Esophagus (tissue), 2 donors: ENCODE data around the gene FBXL3. TPM values are rescaled to one million over a fixed set of nuclear protein-coding genes. Genes with fewer than 3 reads are reported as not detected.
"Not testable (repeated sequence)": the region's sequence is repeated elsewhere in the genome, so short reads cannot be mapped to it uniquely, and the experiment has no call there.

Experiments used
- H3K27ac ChIP-seq, 2 donors: one replicate each; pipeline ENCODE4 v1.5.1; 2013; ENCODE audit warnings: low read depth in 2 of 2, mild to moderate bottlenecking in 2 of 2, inconsistent platforms in 1 of 2, low read length in 1 of 2, moderate library complexity in 1 of 2
- H3K27me3 ChIP-seq, 2 donors: one replicate each; pipeline ENCODE4 v1.6.1; 2013; ENCODE audit warnings: low read length in 2 of 2, control low read depth in 1 of 2, mild to moderate bottlenecking in 1 of 2; ENCODE audit not compliant: insufficient read depth in 2 of 2, control insufficient read depth in 1 of 2
- H3K36me3 ChIP-seq, 2 donors: one replicate each; pipeline ENCODE4 v1.6.1; 2013; ENCODE audit warnings: low read length in 1 of 2; ENCODE audit not compliant: control insufficient read depth in 2 of 2, insufficient read depth in 2 of 2
- H3K4me1 ChIP-seq, 2 donors: one replicate each; pipeline ENCODE4 v1.6.1; 2013; ENCODE audit warnings: low read length in 1 of 2; ENCODE audit not compliant: control insufficient read depth in 2 of 2, insufficient read depth in 2 of 2
- H3K4me3 ChIP-seq, 2 donors: one replicate each; pipeline ENCODE4 v1.5.1; 2013; ENCODE audit warnings: low read length in 2 of 2, mild to moderate bottlenecking in 2 of 2, low read depth in 1 of 2, moderate library complexity in 1 of 2
- H3K9me3 ChIP-seq, 2 donors: one replicate each; pipeline ENCODE4 v1.6.1; 2013; ENCODE audit warnings: mild to moderate bottlenecking in 2 of 2, low read depth in 1 of 2, low read length in 1 of 2, moderate library complexity in 1 of 2; ENCODE audit not compliant: control insufficient read depth in 2 of 2, insufficient read depth in 1 of 2
- WGBS, 2 donors: extraction: QIAGEN DNeasy Blood & Tissue Kit; methylation state at CpG; one replicate each; pipeline ENCODE4 v1.1.7; 2013; 5-methylcytosine and 5-hydroxymethylcytosine counted together
- polyA plus RNA-seq, 2 donors: library from polyadenylated mRNA; stranded (reverse); fragments of 200-250 nt; gene quantifications; one replicate each; pipeline ENCODE4 v1.2.3, GENCODE V29; 2013
- donor health status: healthy with polysubstance abuse.
- donor health status: Bipolar disorder and iron deficiency.

FBXL3 gene
- polyA plus RNA-seq, 2 donors, result 11.5 to 17.9 TPM

DNA sequence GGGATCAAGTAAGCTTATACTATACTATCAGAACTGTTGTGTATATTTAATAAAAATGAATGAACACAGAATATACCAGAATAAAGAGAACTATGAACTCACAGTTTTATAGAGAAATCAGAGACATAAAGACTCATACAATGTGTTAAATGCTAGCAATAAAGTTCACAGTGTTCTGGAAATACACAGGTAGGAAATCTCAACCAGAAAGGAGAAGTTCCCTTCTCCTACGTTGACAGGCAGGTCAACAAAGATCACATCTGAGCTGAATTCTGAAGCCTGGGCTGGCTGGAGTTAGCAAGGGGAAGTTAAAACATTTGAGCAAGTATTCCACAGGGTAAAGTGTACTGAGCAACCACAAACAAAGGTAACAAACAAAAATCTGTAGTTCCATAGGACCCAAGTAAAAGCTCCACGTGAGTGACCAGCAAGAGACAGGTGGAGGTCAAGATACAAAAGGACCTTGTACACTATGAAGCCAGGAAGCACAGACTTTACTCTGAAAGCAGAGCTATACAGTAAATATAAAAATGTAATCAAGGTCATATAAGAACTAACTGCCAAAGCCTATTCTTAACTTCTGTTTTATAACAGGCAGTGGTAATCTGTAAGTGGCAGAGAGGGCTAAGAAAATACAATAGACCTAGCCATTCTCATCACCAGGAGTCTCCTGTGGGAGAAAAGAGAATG, 13.0 kb downstream of the FBXL3 start:
- Histone ChIP-seq H3K27me3 (no peaks in the 10 kb centered on the region), H3K27ac (no peak overlapping the region), H3K36me3 (peaks cover 13% of the 10 kb centered on the region in 2 donors), H3K4me3 (no peak overlapping the region), H3K9me3 (no peaks in the 10 kb centered on the region), H3K4me1 (no peaks in the 10 kb centered on the region)
- WGBS, 2 donors, result 72 to 80% methylated on average over 2 of the region's 2 CpGs

GRCh38 chr13:77009719-77010118, 17.2 kb downstream of the FBXL3 start:
- H3K4me3 ChIP-seq, H3K9me3 ChIP-seq, H3K4me1 ChIP-seq, H3K27ac ChIP-seq, H3K27me3 ChIP-seq: not testable (repeated sequence)
- 95 to 99% methylated on average over 5 of the region's 5 CpGs for WGBS, 2 donors
- H3K36me3 ChIP-seq, result peaks cover 17 to 18% of the 10 kb centered on the region in 2 donors

GRCh38 chr13:77009011-77009410, 17.9 kb downstream of the FBXL3 start:
- Histone ChIP-seq H3K9me3 (no peaks in the 10 kb centered on the region), H3K36me3 (peaks cover 14 to 17% of the 10 kb centered on the region in 2 donors), H3K4me1 (no peaks in the 10 kb centered on the region), H3K27me3 (no peaks in the 10 kb centered on the region), H3K27ac (no peak overlapping the region), H3K4me3 (no peak overlapping the region)
- 83 to 92% methylated on average over 2 of the region's 2 CpGs for WGBS, 2 donors

GRCh38 chr13:77008337-77008736, 18.6 kb downstream of the FBXL3 start:
- 93% methylated on average over 4 of the region's 4 CpGs for WGBS, 2 donors
- not testable (repeated sequence) for H3K4me1 ChIP-seq, H3K27me3 ChIP-seq, H3K9me3 ChIP-seq, H3K27ac ChIP-seq, H3K4me3 ChIP-seq
- peaks cover 14% of the 10 kb centered on the region in 2 donors for H3K36me3 ChIP-seq

GRCh38 chr13:77002590-77003190, 24.3 kb downstream of the FBXL3 start:
- Histone ChIP-seq H3K36me3 (peaks cover 4 to 12% of the 10 kb centered on the region in 2 donors), H3K27me3 (no peaks in the 10 kb centered on the region), H3K27ac (no peak overlapping the region), H3K4me3 (no peak overlapping the region), H3K9me3 (no peaks in the 10 kb centered on the region), H3K4me1 (no peaks in the 10 kb centered on the region)
- WGBS, 2 donors, result 62 to 63% methylated on average over 7 of the region's 7 CpGs

- H3K36me3 ChIP-seq, result peaks cover under 1 to 6% of the 10 kb centered on the region in 2 donors
- WGBS, 2 donors, result 50 to 51% methylated on average over 4 of the region's 4 CpGs
- H3K4me3 ChIP-seq, result no peak overlapping the region
- H3K27ac ChIP-seq, result no peak overlapping the region
- no peaks in the 10 kb centered on the region for H3K27me3 ChIP-seq
- no peaks in the 10 kb centered on the region for H3K4me1 ChIP-seq
- no peaks in the 10 kb centered on the region for H3K9me3 ChIP-seq
Measured at GRCh38 chr13:77001963-77002587, 24.9 kb downstream of the FBXL3 start.

- H3K27ac ChIP-seq, result no peak overlapping the region
- WGBS, 2 donors, result 53 to 63% methylated on average over 4 of the region's 4 CpGs
Measured at GRCh38 chr13:77001540-77001939, 25.4 kb downstream of the FBXL3 start.

DNA sequence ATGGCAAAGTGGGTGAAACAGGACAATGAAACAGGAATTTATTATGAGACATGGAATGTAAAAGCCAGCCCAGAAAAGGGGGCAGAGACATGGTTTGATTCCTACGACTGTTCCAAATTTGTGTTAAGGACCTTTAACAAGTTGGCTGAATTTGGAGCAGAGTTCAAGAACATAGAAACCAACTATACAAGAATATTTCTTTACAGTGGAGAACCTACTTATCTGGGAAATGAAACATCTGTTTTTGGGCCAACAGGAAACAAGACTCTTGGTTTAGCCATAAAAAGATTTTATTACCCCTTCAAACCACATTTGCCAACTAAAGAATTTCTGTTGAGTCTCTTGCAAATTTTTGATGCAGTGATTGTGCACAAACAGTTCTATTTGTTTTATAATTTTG, 26.5 kb downstream of the FBXL3 start:
- H3K9me3 ChIP-seq, result no peaks in the 10 kb centered on the region
- H3K4me3 ChIP-seq, result no peak overlapping the region
- 55 to 72% methylated on average over 1 of the region's 1 CpG for WGBS, 2 donors
- H3K27me3 ChIP-seq, result no peaks in the 10 kb centered on the region
- no peaks in the 10 kb centered on the region for H3K4me1 ChIP-seq
- H3K36me3 ChIP-seq, result peaks cover 0 to 6% of the 10 kb centered on the region in 2 donors
- no peak overlapping the region for H3K27ac ChIP-seq

More at GRCh38 chr13:77001540-77001939, 25.4 kb downstream of the FBXL3 start:
- Histone ChIP-seq H3K4me1 (no peaks in the 10 kb centered on the region), H3K27me3 (no peaks in the 10 kb centered on the region), H3K9me3 (no peaks in the 10 kb centered on the region), H3K36me3 (peaks cover 0 to 6% of the 10 kb centered on the region in 2 donors), H3K4me3 (no peak overlapping the region)

GRCh38 chr13:76994281-76994680, 32.7 kb downstream of the FBXL3 start:
- Histone ChIP-seq H3K27ac (no peak overlapping the region), H3K4me1 (peaks cover 0 to 6% of the 10 kb centered on the region in 2 donors), H3K4me3 (no peak overlapping the region), H3K9me3 (no peaks in the 10 kb centered on the region), H3K27me3 (no peaks in the 10 kb centered on the region), H3K36me3 (peaks cover 0 to under 1% of the 10 kb centered on the region in 2 donors)
- 92 to 96% methylated on average over 3 of the region's 3 CpGs for WGBS, 2 donors
